Nephron progenitor cell (in vitro differentiated cells): ENCODE results near the gene MAP3K8.

ENCODE experiments used
- DNase-seq: peaks from one replicate; pipeline ENCODE4 v3.0.0; 2021
- H3K27ac Mint-ChIP-seq: 2 replicates; pipeline ENCODE4 v1.8.0; 2021; ENCODE audit warnings: mild to moderate bottlenecking, moderate library complexity, mixed read lengths
- H3K27me3 Mint-ChIP-seq: 2 replicates; pipeline ENCODE4 v1.8.0; 2021; ENCODE audit warnings: mild to moderate bottlenecking, low read depth, mixed read lengths; ENCODE audit not compliant: poor library complexity
- H3K36me3 Mint-ChIP-seq: 2 replicates; pipeline ENCODE4 v1.8.0; 2021; ENCODE audit warnings: low read depth, mixed read lengths
- H3K4me1 Mint-ChIP-seq: 2 replicates; pipeline ENCODE4 v1.8.0; 2021; ENCODE audit warnings: mixed read lengths
- H3K4me3 Mint-ChIP-seq: 2 replicates; pipeline ENCODE4 v1.8.0; 2021; ENCODE audit warnings: mild to moderate bottlenecking, moderate library complexity, mixed read lengths
- H3K9me3 Mint-ChIP-seq: 2 replicates; pipeline ENCODE4 v1.8.0; 2021; ENCODE audit warnings: mild to moderate bottlenecking, moderate library complexity, mixed read lengths
- CTCF ChIP-seq: fragments of 200-600 bp; sonication (generic); IDR thresholded peaks from 2 replicates; pipeline ENCODE4 v1.5.0; 2021; ENCODE audit warnings: antibody characterized with exemption

Gene MAP3K8

DNA sequence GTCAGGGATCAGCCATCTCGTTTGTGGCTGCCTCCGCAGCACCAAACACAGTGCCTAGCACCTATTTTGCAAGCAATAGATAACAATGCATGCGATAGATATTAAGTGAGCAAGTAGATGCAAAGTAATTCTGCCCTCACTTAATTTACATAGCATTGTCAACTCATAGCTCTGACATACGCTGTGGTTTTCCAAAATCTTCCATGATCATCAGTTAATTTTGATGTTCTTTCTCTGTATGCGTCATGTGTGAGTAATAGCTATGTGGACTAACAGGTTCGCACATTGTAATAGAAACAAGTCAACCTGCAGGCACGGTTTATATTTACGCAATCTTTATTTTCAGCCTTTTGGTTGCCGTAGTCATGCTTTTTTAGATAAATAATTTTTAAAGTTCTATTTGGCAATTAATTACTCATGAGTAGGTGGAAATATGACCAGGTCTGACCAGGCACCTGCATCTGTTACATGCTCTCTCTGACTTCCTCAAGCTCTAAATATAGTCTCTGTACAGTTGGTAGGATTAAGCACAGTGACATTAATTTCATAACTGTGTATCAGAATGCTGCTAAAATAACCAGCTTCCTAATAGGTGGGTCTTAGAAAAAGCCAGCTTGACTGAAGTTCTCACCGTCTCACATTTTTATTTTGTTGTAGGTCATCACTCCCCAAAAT is 13.3 kb downstream of the MAP3K8 start:
- Mint-ChIP-seq H3K27me3 (no peaks in the 10 kb centered on the region), H3K9me3 (no peaks in the 10 kb centered on the region), H3K36me3 (peaks cover 40% of the 10 kb centered on the region), H3K4me3 (no peak overlapping the region), H3K4me1 (no peaks in the 10 kb centered on the region), H3K27ac (no peak overlapping the region)
- no peak for TF ChIP-seq CTCF
- no peak for DNase-seq

- no peak overlapping the region for H3K4me3 Mint-ChIP-seq
- no peaks in the 10 kb centered on the region for H3K27me3 Mint-ChIP-seq
- no peaks in the 10 kb centered on the region for H3K9me3 Mint-ChIP-seq
- H3K27ac Mint-ChIP-seq, result no peak overlapping the region
- H3K4me1 Mint-ChIP-seq, result no peaks in the 10 kb centered on the region
- DNase-seq, result no peak
- TF ChIP-seq CTCF, result no peak
- peaks cover 40% of the 10 kb centered on the region for H3K36me3 Mint-ChIP-seq
These were observed 14.1 kb downstream of the MAP3K8 start for GRCh38 chr10:30448092-30448491.

GRCh38 chr10:30453764-30454527 is 20.0 kb downstream of the MAP3K8 start:
- Mint-ChIP-seq H3K4me1 (no peaks in the 10 kb centered on the region), H3K27ac (no peak overlapping the region), H3K36me3 (peaks cover 35% of the 10 kb centered on the region), H3K9me3 (no peaks in the 10 kb centered on the region), H3K27me3 (no peaks in the 10 kb centered on the region), H3K4me3 (no peak overlapping the region)
- no peak for DNase-seq
- no peak for TF ChIP-seq CTCF

DNA sequence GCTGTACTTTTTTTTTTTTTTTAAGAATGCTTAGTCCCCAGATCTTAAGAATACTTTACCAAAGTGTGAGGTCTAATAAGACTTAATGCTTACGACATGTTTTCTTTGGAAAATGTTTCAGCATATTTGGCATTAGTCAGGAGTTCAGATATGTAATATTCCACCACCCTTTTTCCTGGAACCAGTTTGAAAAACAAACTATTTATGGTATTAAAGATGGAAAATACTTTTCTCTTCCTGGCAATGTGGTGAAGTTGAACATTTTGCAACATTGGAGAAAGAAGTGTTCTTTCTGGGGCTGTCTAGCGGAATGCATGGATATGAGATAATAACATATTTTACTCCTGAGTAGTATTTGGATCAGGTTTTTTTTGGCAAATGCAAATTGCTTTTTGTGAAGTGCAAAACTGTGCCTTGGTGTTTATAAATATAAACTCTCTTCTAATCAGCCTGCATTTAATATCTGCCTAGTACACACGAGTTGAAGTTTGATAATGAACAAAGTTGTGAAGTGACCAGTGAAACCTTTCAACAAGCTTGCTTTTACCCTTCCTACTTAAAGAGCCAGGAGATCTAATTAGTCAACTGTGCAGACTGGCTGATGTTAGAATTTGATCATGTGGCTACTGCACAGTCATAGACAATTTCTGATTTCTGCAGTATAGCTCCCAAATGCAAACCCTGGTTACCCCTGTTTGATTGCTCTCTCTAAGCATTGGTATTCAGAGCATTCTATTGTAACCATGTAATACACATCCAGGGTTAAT is 20.9 kb downstream of the MAP3K8 start:
- no peaks in the 10 kb centered on the region for H3K4me1 Mint-ChIP-seq
- peaks cover 31% of the 10 kb centered on the region for H3K36me3 Mint-ChIP-seq
- no peak for DNase-seq
- TF ChIP-seq CTCF, result no peak
- H3K27me3 Mint-ChIP-seq, result no peaks in the 10 kb centered on the region
- no peaks in the 10 kb centered on the region for H3K9me3 Mint-ChIP-seq
- no peak overlapping the region for H3K27ac Mint-ChIP-seq
- H3K4me3 Mint-ChIP-seq, result no peak overlapping the region

DNA sequence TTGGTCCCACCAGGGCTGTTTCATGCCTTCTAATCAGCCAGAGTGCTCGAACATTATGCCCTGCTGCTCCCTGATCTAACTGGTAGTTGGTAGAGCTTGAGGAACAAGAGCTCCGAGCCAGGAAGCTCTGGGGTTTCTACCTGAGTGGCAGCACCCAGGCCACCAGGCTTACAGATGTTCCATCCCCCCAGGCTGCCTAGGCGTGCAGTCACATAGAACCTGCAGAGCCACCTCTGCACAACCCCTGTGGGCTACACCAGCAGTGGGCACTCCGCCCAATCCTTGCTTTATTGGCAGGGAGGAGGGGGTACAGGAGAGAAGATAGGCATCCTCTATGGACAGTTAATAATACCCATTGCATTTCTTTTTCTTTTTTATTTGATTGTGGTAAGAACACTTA is 21.8 kb downstream of the MAP3K8 start:
- H3K4me1 Mint-ChIP-seq, result peaks cover 7% of the 10 kb centered on the region
- H3K9me3 Mint-ChIP-seq, result no peaks in the 10 kb centered on the region
- DNase-seq, result no peak
- peaks cover 31% of the 10 kb centered on the region for H3K36me3 Mint-ChIP-seq
- H3K27ac Mint-ChIP-seq, result no peak overlapping the region
- H3K4me3 Mint-ChIP-seq, result no peak overlapping the region
- H3K27me3 Mint-ChIP-seq, result no peaks in the 10 kb centered on the region
- TF ChIP-seq CTCF, result no peak
